ENCODE data around the gene TGFB1I1. TPM values are rescaled to one million over a fixed set of nuclear protein-coding genes. Genes with fewer than 3 reads are reported as not detected.

Gene TGFB1I1
- total and polyA plus RNA-seq, 2 of the 13 experiments (the other 11 are each of a cell fraction or from before 2014, with no cell fraction given), result 0.80 to 2.9 TPM

GRCh38 chr16:31508706-31509195 lies 36.8 kb downstream of the TGFB1I1 start (continued):
- TF ChIP-seq AFF4 (CRISPR knock-in tag; IDR thresholded peaks at IDR 0.05) (no peak), TOE1 (CRISPR knock-in tag; IDR thresholded peaks at IDR 0.05) (0 out of 2 replicates have a peak, but pooled peaks have one; percentile 27), ATRX (CRISPR knock-in tag; IDR thresholded peaks at IDR 0.05; ENCODE audit: borderline replicate concordance) (no peak)

- Histone ChIP-seq H3K79me2 (ENCODE audit: insufficient read depth, low read length) (no peaks in the 10 kb centered on the region), H3K27me3 (ENCODE audit: control insufficient read depth in 1 of 2, insufficient read depth in 2 of 2, low read length in 2 of 2) (peaks cover 0 to 6% of the 10 kb centered on the region in 2 experiments; a peak in 2 of 5 replicates), H3K9ac (ENCODE audit: insufficient read depth, low read depth, low read length) (no peak overlapping the region), H3K27ac (ENCODE audit: extremely low read length, insufficient read depth, low read length) (no peak overlapping the region), H3K4me1 (ENCODE audit: insufficient read depth, low read length) (peaks cover 46% of the 10 kb centered on the region), H4K20me1 (ENCODE audit: insufficient read depth, low read length) (no peaks in the 10 kb centered on the region), H3K9me3 (ENCODE audit: low read length) (no peaks in the 10 kb centered on the region), H3K36me3 (replicated peaks in 1 of 2; ENCODE audit: control insufficient read depth in 1 of 2, insufficient read depth in 2 of 2, low read length in 2 of 2) (no peaks in the 10 kb centered on the region), H3K4me3 (replicated peaks in 1 of 3; ENCODE audit: insufficient read depth in 1 of 3, low read depth in 2 of 3, low read length in 3 of 3) (no peak overlapping the region), H2AFZ (ENCODE audit: low read length) (no peak overlapping the region), H3K4me2 (ENCODE audit: low read depth, low read length) (no peak overlapping the region)
- 34% methylated on average over 5 of the region's 6 CpGs for WGBS (ENCODE audit: low lambda C conversion rate)
- no peak for DNase-seq (ENCODE audit: low spot score)
- intact Hi-C loops (cut with micrococcal nuclease; ENCODE audit: unreplicated experiment), result no loop called here
- ChIA-PET CTCF (ENCODE audit: low intra/inter-chr PET ratio, low total read pairs) (no interaction called here), POLR2A (interaction anchor here (1.3 kb wide), 1 partner anchor 378 kb away, joined by 3 read pairs; the partner anchor contains the start of gene PRSS8)
- ATAC-seq, result no peak
- FAIRE-seq, result no peak
- in situ Hi-C loops (cut with HindIII; ENCODE audit: extremely low pct_ligation_motif_present, low pct_unique_long_range_greater_than_20kb), result no loop called here
- BruUV-seq (replicated peaks), result no TSS peak
- TF ChIP-seq GLI4 (CRISPR knock-in tag; IDR thresholded peaks at IDR 0.05; ENCODE audit: borderline replicate concordance), result no peak
- no peak for TF ChIP-seq HMG20B (CRISPR knock-in tag; conservative IDR thresholded peaks at IDR 0.05)
- TF ChIP-seq ZFYVE20 (CRISPR knock-in tag; IDR thresholded peaks at IDR 0.05; ENCODE audit: borderline replicate concordance, low read depth), result no peak
- no peak for TF ChIP-seq E2F2 (CRISPR knock-in tag; IDR thresholded peaks at IDR 0.05; ENCODE audit: borderline replicate concordance)
- no peak for TF ChIP-seq CC2D1A (CRISPR knock-in tag; IDR thresholded peaks at IDR 0.05)
- no peak for TF ChIP-seq NFE2L1 (CRISPR knock-in tag; IDR thresholded peaks at IDR 0.05; ENCODE audit: borderline replicate concordance)
- TF ChIP-seq HOXA9 (CRISPR knock-in tag; IDR thresholded peaks at IDR 0.05; ENCODE audit: borderline replicate concordance), result no peak
- TF ChIP-seq, protein P1, sequence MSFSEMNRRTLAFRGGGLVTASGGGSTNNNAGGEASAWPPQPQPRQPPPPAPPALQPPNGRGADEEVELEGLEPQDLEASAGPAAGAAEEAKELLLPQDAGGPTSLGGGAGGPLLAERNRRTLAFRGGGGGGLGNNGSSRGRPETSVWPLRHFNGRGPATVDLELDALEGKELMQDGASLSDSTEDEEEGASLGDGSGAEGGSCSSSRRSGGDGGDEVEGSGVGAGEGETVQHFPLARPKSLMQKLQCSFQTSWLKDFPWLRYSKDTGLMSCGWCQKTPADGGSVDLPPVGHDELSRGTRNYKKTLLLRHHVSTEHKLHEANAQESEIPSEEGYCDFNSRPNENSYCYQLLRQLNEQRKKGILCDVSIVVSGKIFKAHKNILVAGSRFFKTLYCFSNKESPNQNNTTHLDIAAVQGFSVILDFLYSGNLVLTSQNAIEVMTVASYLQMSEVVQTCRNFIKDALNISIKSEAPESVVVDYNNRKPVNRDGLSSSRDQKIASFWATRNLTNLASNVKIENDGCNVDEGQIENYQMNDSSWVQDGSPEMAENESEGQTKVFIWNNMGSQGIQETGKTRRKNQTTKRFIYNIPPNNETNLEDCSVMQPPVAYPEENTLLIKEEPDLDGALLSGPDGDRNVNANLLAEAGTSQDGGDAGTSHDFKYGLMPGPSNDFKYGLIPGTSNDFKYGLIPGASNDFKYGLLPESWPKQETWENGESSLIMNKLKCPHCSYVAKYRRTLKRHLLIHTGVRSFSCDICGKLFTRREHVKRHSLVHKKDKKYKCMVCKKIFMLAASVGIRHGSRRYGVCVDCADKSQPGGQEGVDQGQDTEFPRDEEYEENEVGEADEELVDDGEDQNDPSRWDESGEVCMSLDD (CRISPR knock-in tag; IDR thresholded peaks at IDR 0.05; ENCODE audit: borderline replicate concordance), result no peak
- no peak for TF ChIP-seq RBM22 (optimal IDR thresholded peaks at IDR 0.05; ENCODE audit: low read length)
- no peak for TF ChIP-seq ZNF776 (CRISPR knock-in tag; IDR thresholded peaks at IDR 0.05)
These were observed 41.2 kb downstream of the TGFB1I1 start for GRCh38 chr16:31513126-31513525.
